Measurements from ENCODE around the gene WDFY4. TPM values are rescaled to one million over a fixed set of nuclear protein-coding genes. Genes with fewer than 3 reads are reported as not detected.
A peak's percentile ranks its signal among the peaks of the same experiment; 100 is the strongest.

The WDFY4 gene
- total RNA-seq, 1 experiment from 2014 or later, result 0.23 TPM

GRCh38 chr10:48724127-48724526, 39.5 kb downstream of the WDFY4 start:
- CTCF ChIA-PET, result no interaction called here

GRCh38 chr10:48725708-48726107, 41.0 kb downstream of the WDFY4 start:
- H3K27me3 ChIP-seq (ENCODE audit: control insufficient read depth, insufficient read depth, low read length), result peaks cover 10% of the 10 kb centered on the region; the same call in 1 of the 2 replicates
- no TSS peak for BruUV-seq (replicated peaks)
- intact Hi-C loops (cut with micrococcal nuclease; ENCODE audit: unreplicated experiment) (no loop called here), in situ Hi-C loops (cut with HindIII; ENCODE audit: low pct_unique_long_range_greater_than_20kb, low sequenced_read_pairs) (no loop called here)
- no peak for TF ChIP-seq SIN3A (IDR thresholded peaks at IDR 0.05; ENCODE audit: borderline replicate concordance, insufficient read depth, low read depth, low read length)
- no peak for TF ChIP-seq TCF7L2 (IDR thresholded peaks at IDR 0.05; ENCODE audit: low read depth, low read length)
- no peak for TF ChIP-seq POLR2AphosphoS5 (IDR thresholded peaks at IDR 0.05; ENCODE audit: low read depth, low read length)
- no peak for TF ChIP-seq CTCF (IDR thresholded peaks at IDR 0.05)
- TF ChIP-seq REST (IDR thresholded peaks at IDR 0.05; ENCODE audit: insufficient read depth in 1 of 2, low read depth in 2 of 2, low read length in 1 of 2), result no peak
- H3K4me1 ChIP-seq (ENCODE audit: control insufficient read depth, insufficient read depth, low read length), result no peaks in the 10 kb centered on the region
- no peaks in the 10 kb centered on the region for H3K9me3 ChIP-seq (ENCODE audit: control insufficient read depth, insufficient read depth, low read depth, low read length)
- DNase-seq (ENCODE audit: low read depth, low spot score) (no peak), ATAC-seq (no peak)
- POLR2A ChIA-PET, result no interaction called here
- H3K36me3 ChIP-seq (ENCODE audit: control insufficient read depth, insufficient read depth, low read length), result no peaks in the 10 kb centered on the region
- no peak overlapping the region for H3K27ac ChIP-seq (ENCODE audit: low read length)
- no peak overlapping the region for H3K4me3 ChIP-seq (ENCODE audit: low read depth in 2 of 2, low read length in 2 of 2)
- CTCF ChIA-PET, result no interaction called here

More at GRCh38 chr10:48724127-48724526, 39.5 kb downstream of the WDFY4 start:
- POLR2A ChIA-PET, result no interaction called here
- BruUV-seq (replicated peaks), result no TSS peak
- no peak overlapping the region for H3K27ac ChIP-seq (ENCODE audit: low read length)
- H3K9me3 ChIP-seq (ENCODE audit: control insufficient read depth, insufficient read depth, low read depth, low read length), result no peaks in the 10 kb centered on the region
- no peaks in the 10 kb centered on the region for H3K4me1 ChIP-seq (ENCODE audit: control insufficient read depth, insufficient read depth, low read length)
- no peak for ATAC-seq
- no peaks in the 10 kb centered on the region for H3K36me3 ChIP-seq (ENCODE audit: control insufficient read depth, insufficient read depth, low read length)
- in situ Hi-C loops (cut with HindIII; ENCODE audit: low pct_unique_long_range_greater_than_20kb, low sequenced_read_pairs), result no loop called here
- no peak for DNase-seq (ENCODE audit: low read depth, low spot score)
- intact Hi-C loops (cut with micrococcal nuclease; ENCODE audit: unreplicated experiment), result no loop called here
- H3K27me3 ChIP-seq (ENCODE audit: control insufficient read depth, insufficient read depth, low read length), result peaks cover 10% of the 10 kb centered on the region; the same call in 1 of the 2 replicates
- H3K4me3 ChIP-seq (ENCODE audit: low read depth in 2 of 2, low read length in 2 of 2), result no peak overlapping the region
- TF ChIP-seq CTCF (IDR thresholded peaks at IDR 0.05) (no peak), REST (IDR thresholded peaks at IDR 0.05; ENCODE audit: insufficient read depth in 1 of 2, low read depth in 2 of 2, low read length in 1 of 2) (peak; percentile 73 to 78)
